ENCODE measurements around the gene CERK.

GRCh38 chr22:46675479-46675878, 62.6 kb downstream of the CERK start:
- TF ChIP-seq POLR2A (IDR thresholded peaks at IDR 0.05; ENCODE audit: low read length) (no peak), GATA1 (IDR thresholded peaks at IDR 0.05; ENCODE audit: low read depth, low read length) (no peak)
